HEK293 (cell line): Measurements from ENCODE around the gene RIC8B.
A peak's percentile ranks its signal among the peaks of the same experiment; 100 is the strongest.
"Not testable (repeated sequence)": the region's sequence is repeated elsewhere in the genome, so short reads cannot be mapped to it uniquely, and the experiment has no call there.

Source experiments
- CTCF ChIA-PET: fragments of 350-600 bp; formaldehyde crosslinking; extraction: SDS; loops from one replicate; lab custom pipeline; 2021; ENCODE audit warnings: antibody characterized with exemption; lab: Yijun Ruan, JAX
- POLR2A ChIA-PET: fragments of 300-600 bp; formaldehyde crosslinking; extraction: SDS; loops from one replicate; lab custom pipeline; 2020; ENCODE audit warnings: antibody characterized with exemption, inconsistent platforms; lab: Yijun Ruan, JAX
- H3K27ac ChIP-seq: fragments of 200-500 bp; sonication (Bioruptor generic); 2 replicates; pipeline ENCODE4 v1.5.1; 2014; ENCODE audit warnings: low read depth, low read length, control low read depth, inconsistent platforms; ENCODE audit errors: extremely low read depth
- H3K36me3 ChIP-seq, 2 experiments: fragments of 200-500 bp in 1 of 2; sonication (Bioruptor generic) in 1 of 2; 1 replicate in 1 of 2; 2 replicates in 1 of 2; pipeline ENCODE4 v1.5.1; 2014 to 2017; ENCODE audit warnings: inconsistent platforms in 2 of 2, low read length in 2 of 2; ENCODE audit not compliant: control insufficient read depth in 2 of 2, insufficient read depth in 1 of 2
- H3K4me1 ChIP-seq: fragments of 200-500 bp; sonication (Bioruptor generic); 2 replicates; pipeline ENCODE4 v1.5.1; 2014; ENCODE audit warnings: mild to moderate bottlenecking, low read length, inconsistent platforms; ENCODE audit not compliant: control insufficient read depth, insufficient read depth
- H3K4me3 ChIP-seq: 2 replicates; pipeline ENCODE4 v1.5.1; 2011; ENCODE audit warnings: low read depth, mild to moderate bottlenecking, control low read depth, low read length, moderate library complexity
- H3K9me3 ChIP-seq: fragments of 200-500 bp; sonication (Bioruptor generic); 2 replicates; pipeline ENCODE4 v1.5.1; 2014; ENCODE audit warnings: low read depth, low read length, inconsistent platforms; ENCODE audit not compliant: control insufficient read depth, insufficient read depth
- EGR2 ChIP-seq: fragments of 450-650 bp; formaldehyde crosslinking; IDR thresholded peaks from 2 replicates; pipeline ENCODE4 v1.5.1; 2016; ENCODE audit warnings: low read depth, missing biosample characterization, missing genetic modification characterization
- FEZF1 ChIP-seq: fragments of 450-650 bp; formaldehyde crosslinking; IDR thresholded peaks from 2 replicates; pipeline ENCODE4 v1.5.1; 2016; ENCODE audit warnings: missing biosample characterization, missing genetic modification characterization
- KLF16 ChIP-seq: fragments of 450-650 bp; formaldehyde crosslinking; IDR thresholded peaks from 2 replicates; pipeline ENCODE4 v1.5.1; 2017; ENCODE audit warnings: missing biosample characterization, missing genetic modification characterization
- MZF1 ChIP-seq: fragments of 450-650 bp; formaldehyde crosslinking; IDR thresholded peaks from 2 replicates; pipeline ENCODE4 v1.5.1; 2017; ENCODE audit warnings: missing biosample characterization, missing genetic modification characterization, borderline replicate concordance
- SP2 ChIP-seq: fragments of 450-650 bp; formaldehyde crosslinking; IDR thresholded peaks from 2 replicates; pipeline ENCODE4 v1.5.1; 2016; ENCODE audit warnings: missing biosample characterization, missing genetic modification characterization
- ZBTB8A ChIP-seq: fragments of 450-650 bp; formaldehyde crosslinking; IDR thresholded peaks from 2 replicates; pipeline ENCODE4 v1.5.1; 2016; ENCODE audit warnings: missing biosample characterization, missing genetic modification characterization
- ZFHX2 ChIP-seq: fragments of 450-650 bp; formaldehyde crosslinking; conservative IDR thresholded peaks from 2 replicates; pipeline ENCODE4 v1.5.1; 2016; ENCODE audit warnings: missing biosample characterization, missing genetic modification characterization
- ZNF112 ChIP-seq: fragments of 450-650 bp; formaldehyde crosslinking; IDR thresholded peaks from 2 replicates; pipeline ENCODE4 v1.5.0; 2017; ENCODE audit warnings: missing biosample characterization, missing genetic modification characterization
- ZNF366 ChIP-seq: fragments of 450-650 bp; formaldehyde crosslinking; conservative IDR thresholded peaks from 2 replicates; pipeline ENCODE4 v1.5.1; 2016; ENCODE audit warnings: missing biosample characterization, missing genetic modification characterization
- ZNF629 ChIP-seq: fragments of 450-650 bp; formaldehyde crosslinking; IDR thresholded peaks from 2 replicates; pipeline ENCODE4 v1.5.1; 2017; ENCODE audit warnings: missing biosample characterization, missing genetic modification characterization
- ZNF677 ChIP-seq: fragments of 450-650 bp; IDR thresholded peaks from 2 replicates; pipeline ENCODE4 v1.5.0; 2018; ENCODE audit warnings: missing biosample characterization, mild to moderate bottlenecking, missing genetic modification characterization, moderate library complexity
- TF ChIP-seq, protein P1 (sequence below): fragments of 450-650 bp; formaldehyde crosslinking; IDR thresholded peaks from 2 replicates; pipeline ENCODE4 v1.5.1; 2016; ENCODE audit warnings: missing biosample characterization, missing genetic modification characterization, low read depth
- TF ChIP-seq, protein P2 (sequence below): fragments of 450-650 bp; formaldehyde crosslinking; IDR thresholded peaks from 2 replicates; pipeline ENCODE4 v1.5.1; 2016; ENCODE audit warnings: missing biosample characterization, missing genetic modification characterization
- TF ChIP-seq, protein P3 (sequence below): fragments of 450-650 bp; IDR thresholded peaks from 2 replicates; pipeline ENCODE4 v1.5.1; 2018; ENCODE audit warnings: missing biosample characterization, mild to moderate bottlenecking, missing genetic modification characterization
- TF ChIP-seq, protein P4 (sequence below): fragments of 450-650 bp; formaldehyde crosslinking; IDR thresholded peaks from 2 replicates; pipeline ENCODE4 v1.5.1; 2017; ENCODE audit warnings: missing biosample characterization, missing genetic modification characterization

RIC8B gene

DNA sequence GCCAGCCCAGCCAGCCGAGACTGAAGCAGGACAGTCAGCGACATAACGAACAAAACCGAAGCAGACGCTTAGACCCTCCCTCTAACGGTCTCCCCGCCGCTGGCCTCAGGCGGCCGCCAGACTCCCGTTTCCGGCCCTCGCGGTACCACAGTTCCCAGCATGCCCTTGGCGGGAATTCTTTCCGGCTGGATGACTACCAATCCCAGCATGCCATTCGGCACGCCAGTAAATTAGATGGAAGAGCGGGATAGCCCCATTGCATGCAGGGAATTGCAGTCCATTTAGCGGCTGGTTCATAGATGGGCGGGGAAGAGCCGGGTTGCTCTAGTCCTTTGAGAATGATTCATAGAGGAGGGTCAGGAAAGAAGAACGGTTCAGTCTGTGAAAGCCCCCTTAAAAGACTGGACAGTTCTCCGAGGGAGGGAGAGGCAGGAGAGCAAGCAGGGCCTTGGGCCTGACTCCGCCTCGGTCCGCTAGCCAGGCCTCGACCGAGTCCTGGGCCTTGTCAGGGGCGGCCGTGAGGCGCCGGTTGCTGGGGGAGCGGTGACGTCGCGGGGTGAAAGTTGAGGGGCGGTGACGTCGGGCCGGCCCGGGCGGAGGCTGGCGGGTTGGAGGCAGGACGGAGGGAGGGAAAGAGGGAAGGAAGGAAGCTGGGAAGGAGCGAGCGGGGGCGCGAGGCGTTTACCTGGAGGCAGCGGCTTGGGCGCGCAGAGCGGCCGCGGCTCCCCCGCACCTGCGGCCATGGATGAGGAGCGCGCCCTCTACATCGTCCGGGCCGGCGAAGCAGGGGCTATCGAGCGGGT lies at the start of gene RIC8B (continued):
- TF ChIP-seq, protein P1, sequence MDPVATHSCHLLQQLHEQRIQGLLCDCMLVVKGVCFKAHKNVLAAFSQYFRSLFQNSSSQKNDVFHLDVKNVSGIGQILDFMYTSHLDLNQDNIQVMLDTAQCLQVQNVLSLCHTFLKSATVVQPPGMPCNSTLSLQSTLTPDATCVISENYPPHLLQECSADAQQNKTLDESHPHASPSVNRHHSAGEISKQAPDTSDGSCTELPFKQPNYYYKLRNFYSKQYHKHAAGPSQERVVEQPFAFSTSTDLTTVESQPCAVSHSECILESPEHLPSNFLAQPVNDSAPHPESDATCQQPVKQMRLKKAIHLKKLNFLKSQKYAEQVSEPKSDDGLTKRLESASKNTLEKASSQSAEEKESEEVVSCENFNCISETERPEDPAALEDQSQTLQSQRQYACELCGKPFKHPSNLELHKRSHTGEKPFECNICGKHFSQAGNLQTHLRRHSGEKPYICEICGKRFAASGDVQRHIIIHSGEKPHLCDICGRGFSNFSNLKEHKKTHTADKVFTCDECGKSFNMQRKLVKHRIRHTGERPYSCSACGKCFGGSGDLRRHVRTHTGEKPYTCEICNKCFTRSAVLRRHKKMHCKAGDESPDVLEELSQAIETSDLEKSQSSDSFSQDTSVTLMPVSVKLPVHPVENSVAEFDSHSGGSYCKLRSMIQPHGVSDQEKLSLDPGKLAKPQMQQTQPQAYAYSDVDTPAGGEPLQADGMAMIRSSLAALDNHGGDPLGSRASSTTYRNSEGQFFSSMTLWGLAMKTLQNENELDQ (tag by site-specific recombination) = no peak
- TF ChIP-seq, protein P2, sequence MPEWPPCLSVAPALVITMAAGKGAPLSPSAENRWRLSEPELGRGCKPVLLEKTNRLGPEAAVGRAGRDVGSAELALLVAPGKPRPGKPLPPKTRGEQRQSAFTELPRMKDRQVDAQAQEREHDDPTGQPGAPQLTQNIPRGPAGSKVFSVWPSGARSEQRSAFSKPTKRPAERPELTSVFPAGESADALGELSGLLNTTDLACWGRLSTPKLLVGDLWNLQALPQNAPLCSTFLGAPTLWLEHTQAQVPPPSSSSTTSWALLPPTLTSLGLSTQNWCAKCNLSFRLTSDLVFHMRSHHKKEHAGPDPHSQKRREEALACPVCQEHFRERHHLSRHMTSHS (tag by site-specific recombination) = no peak
- TF ChIP-seq SP2 (tag by site-specific recombination) = peak; percentile 91

DNA sequence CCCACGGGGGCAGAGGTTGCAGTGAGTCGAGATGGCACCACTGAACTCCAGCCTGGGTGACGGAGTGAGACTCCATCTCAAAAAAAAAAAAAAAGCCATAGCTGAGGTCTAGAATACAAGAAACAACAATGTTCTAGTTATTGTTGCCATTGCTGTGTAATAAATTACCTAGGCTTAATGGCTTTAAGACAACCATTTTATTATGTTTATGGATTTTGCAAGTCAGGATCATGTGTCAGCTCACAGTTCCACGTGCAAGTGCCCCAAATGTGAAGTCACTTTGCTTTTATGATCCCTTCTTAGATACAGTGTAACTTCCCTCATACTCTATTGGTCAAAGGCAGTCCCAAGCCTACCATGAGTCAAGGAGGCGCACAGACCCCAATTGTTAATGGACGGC lies 49.5 kb upstream of the RIC8B start:
- ChIA-PET POLR2A (no interaction called here), CTCF (interaction anchor here (0.6 to 0.9 kb wide), 3 partner anchors 14 to 354 kb away, joined by 3 to 4 read pairs (median 3); no protein-coding TSS in a partner anchor)
- Histone ChIP-seq H3K4me1 (no peaks in the 10 kb centered on the region), H3K36me3 (no peaks in the 10 kb centered on the region), H3K4me3 (no peak overlapping the region), H3K27ac (no peak overlapping the region), H3K9me3 (no peaks in the 10 kb centered on the region)
- TF ChIP-seq, protein P3, sequence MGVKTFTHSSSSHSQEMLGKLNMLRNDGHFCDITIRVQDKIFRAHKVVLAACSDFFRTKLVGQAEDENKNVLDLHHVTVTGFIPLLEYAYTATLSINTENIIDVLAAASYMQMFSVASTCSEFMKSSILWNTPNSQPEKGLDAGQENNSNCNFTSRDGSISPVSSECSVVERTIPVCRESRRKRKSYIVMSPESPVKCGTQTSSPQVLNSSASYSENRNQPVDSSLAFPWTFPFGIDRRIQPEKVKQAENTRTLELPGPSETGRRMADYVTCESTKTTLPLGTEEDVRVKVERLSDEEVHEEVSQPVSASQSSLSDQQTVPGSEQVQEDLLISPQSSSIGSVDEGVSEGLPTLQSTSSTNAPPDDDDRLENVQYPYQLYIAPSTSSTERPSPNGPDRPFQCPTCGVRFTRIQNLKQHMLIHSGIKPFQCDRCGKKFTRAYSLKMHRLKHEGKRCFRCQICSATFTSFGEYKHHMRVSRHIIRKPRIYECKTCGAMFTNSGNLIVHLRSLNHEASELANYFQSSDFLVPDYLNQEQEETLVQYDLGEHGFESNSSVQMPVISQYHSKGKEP (tag by site-specific recombination) = no peak
- TF ChIP-seq, protein P4, sequence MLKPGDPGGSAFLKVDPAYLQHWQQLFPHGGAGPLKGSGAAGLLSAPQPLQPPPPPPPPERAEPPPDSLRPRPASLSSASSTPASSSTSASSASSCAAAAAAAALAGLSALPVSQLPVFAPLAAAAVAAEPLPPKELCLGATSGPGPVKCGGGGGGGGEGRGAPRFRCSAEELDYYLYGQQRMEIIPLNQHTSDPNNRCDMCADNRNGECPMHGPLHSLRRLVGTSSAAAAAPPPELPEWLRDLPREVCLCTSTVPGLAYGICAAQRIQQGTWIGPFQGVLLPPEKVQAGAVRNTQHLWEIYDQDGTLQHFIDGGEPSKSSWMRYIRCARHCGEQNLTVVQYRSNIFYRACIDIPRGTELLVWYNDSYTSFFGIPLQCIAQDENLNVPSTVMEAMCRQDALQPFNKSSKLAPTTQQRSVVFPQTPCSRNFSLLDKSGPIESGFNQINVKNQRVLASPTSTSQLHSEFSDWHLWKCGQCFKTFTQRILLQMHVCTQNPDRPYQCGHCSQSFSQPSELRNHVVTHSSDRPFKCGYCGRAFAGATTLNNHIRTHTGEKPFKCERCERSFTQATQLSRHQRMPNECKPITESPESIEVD (tag by site-specific recombination) = peak; percentile 58
- TF ChIP-seq ZNF112 (tag by site-specific recombination) = no peak
- TF ChIP-seq ZNF366 (tag by site-specific recombination) = peak; percentile 34; the same call in 1 of the 2 replicates
- 0 out of 2 replicates have a peak, but pooled peaks have one; percentile 14 for TF ChIP-seq ZNF629 (tag by site-specific recombination)
- peak; percentile 48; the same call in 1 of the 2 replicates for TF ChIP-seq FEZF1
- no peak for TF ChIP-seq KLF16 (tag by site-specific recombination)
- peak; percentile 64; the same call in 1 of the 2 replicates for TF ChIP-seq MZF1 (tag by site-specific recombination)
- no peak for TF ChIP-seq ZNF677
- 0 out of 2 replicates have a peak, but pooled peaks have one; percentile 30 for TF ChIP-seq ZBTB8A (tag by site-specific recombination)

DNA sequence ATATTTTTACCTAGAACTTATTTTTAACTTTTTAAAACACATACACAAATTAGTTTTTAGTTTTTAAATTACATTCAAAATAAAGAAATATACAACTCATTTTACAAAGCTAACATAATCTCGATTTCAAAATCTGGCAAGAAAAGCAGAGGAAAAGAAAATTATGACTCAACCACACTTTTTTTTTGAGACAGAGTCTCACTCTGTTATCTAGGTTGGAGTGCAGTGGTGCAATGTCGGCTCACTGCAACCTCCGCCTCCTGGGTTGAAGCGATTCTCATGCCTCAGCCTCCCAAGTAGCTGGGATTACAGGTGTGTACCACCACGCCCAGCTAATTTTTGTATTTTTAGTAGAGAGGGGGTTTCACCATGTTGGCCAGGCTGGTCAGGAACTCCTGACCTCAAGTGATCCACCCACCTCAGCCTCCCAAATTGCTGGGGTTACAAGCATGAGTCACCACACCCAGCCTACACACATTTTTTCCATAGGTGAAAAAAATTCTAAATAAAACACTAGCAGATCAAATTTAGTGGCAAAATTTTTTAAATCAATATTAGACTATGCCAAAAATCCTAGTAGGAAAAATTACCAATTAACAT lies 47.8 kb upstream of the RIC8B start:
- H3K4me3 ChIP-seq, H3K36me3 ChIP-seq, H3K4me1 ChIP-seq, H3K9me3 ChIP-seq, CTCF ChIA-PET, H3K27ac ChIP-seq, POLR2A ChIA-PET: not testable (repeated sequence)
- TF ChIP-seq ZFHX2 (0 out of 2 replicates have a peak, but pooled peaks have one; percentile 22), EGR2 (tag by site-specific recombination) (peak; percentile 30; the same call in 1 of the 2 replicates)
